H1 (cell line): ENCODE results near the gene CENPP. TPM values are rescaled to one million over a fixed set of nuclear protein-coding genes. Genes with fewer than 3 reads are reported as not detected.

Source experiments
- CTCF ChIA-PET: fragments of 300-600 bp; sonication (Branson Sonifier 250); formaldehyde crosslinking; loops from one replicate; lab custom pipeline; 2021; ENCODE audit not compliant: partially characterized antibody; lab: Charles Lee
- POLR2A ChIA-PET: fragments of 300-600 bp; sonication (Branson Sonifier 250); formaldehyde crosslinking; loops from one replicate; lab custom pipeline; 2021; ENCODE audit warnings: inconsistent platforms; ENCODE audit not compliant: partially characterized antibody; lab: Charles Lee
- DNase-seq, 2 experiments: peaks; one replicate each; pipeline versions ENCODE4 v3.0.0 to v3.0.0-alpha.2; 2010 to 2022; ENCODE audit warnings: low spot score in 2 of 2, low read depth in 1 of 2, mixed read lengths in 1 of 2
- FAIRE-seq: peaks from 2 replicates; lab custom pipeline; 2011; peaks lifted over from hg19 to GRCh38; lab: Jason Lieb, UNC
- H2AFZ ChIP-seq: 2 replicates; pipeline ENCODE4 v1.8.1; 2012; ENCODE audit warnings: low read length, inconsistent platforms
- H2AK5ac ChIP-seq: 2 replicates; pipeline ENCODE4 v1.6.1; 2013; ENCODE audit warnings: low read depth, low read length
- H2BK120ac ChIP-seq: replicated peaks from 2 replicates; pipeline ENCODE3; 2013; ENCODE audit warnings: low read depth, low read length, inconsistent platforms
- H2BK12ac ChIP-seq: 2 replicates; pipeline ENCODE4 v1.6.1; 2013; ENCODE audit warnings: low read depth, low read length
- H2BK15ac ChIP-seq: 2 replicates; pipeline ENCODE4 v1.6.1; 2013; ENCODE audit warnings: low read length
- H2BK20ac ChIP-seq: 2 replicates; pipeline ENCODE4 v1.6.1; 2013; ENCODE audit warnings: low read length
- H2BK5ac ChIP-seq: 2 replicates; pipeline ENCODE4 v1.6.1; 2013; ENCODE audit warnings: low read depth, low read length
- H3K14ac ChIP-seq: 2 replicates; pipeline ENCODE4 v1.6.1; 2013; ENCODE audit warnings: inconsistent platforms; ENCODE audit not compliant: insufficient read length
- H3K18ac ChIP-seq: 2 replicates; pipeline ENCODE4 v1.6.1; 2013; ENCODE audit warnings: low read length; ENCODE audit errors: extremely low read depth
- H3K23ac ChIP-seq: 2 replicates; pipeline ENCODE4 v1.6.1; 2013; ENCODE audit warnings: inconsistent platforms; ENCODE audit not compliant: insufficient read length
- H3K23me2 ChIP-seq: 2 replicates; pipeline ENCODE4 v1.6.1; 2013; ENCODE audit warnings: low read depth, low read length
- H3K27ac ChIP-seq: 2 replicates; pipeline ENCODE4 v1.6.1; 2011; ENCODE audit warnings: low read depth, low read length, inconsistent platforms
- H3K27me3 ChIP-seq, 4 experiments: replicated peaks in 1 of 4; 1 replicate in 1 of 4; 2 replicates in 3 of 4; pipeline versions ENCODE4 v1.6.1 to v1.8.1; 2011 to 2013; ENCODE audit warnings: low read length in 3 of 4, mild to moderate bottlenecking in 3 of 4, inconsistent platforms in 2 of 4, mixed read lengths in 2 of 4, moderate library complexity in 1 of 4; ENCODE audit not compliant: control insufficient read depth in 3 of 4, insufficient read depth in 3 of 4; ENCODE audit errors: extremely low read depth in 1 of 4
- H3K36me3 ChIP-seq, 4 experiments: 2 replicates each; pipeline versions ENCODE4 v1.6.1 to v1.8.1; 2011 to 2013; ENCODE audit warnings: mild to moderate bottlenecking in 4 of 4, low read length in 3 of 4, moderate library complexity in 2 of 4, control low read depth in 1 of 4, inconsistent platforms in 1 of 4; ENCODE audit not compliant: insufficient read depth in 4 of 4, control insufficient read depth in 2 of 4
- H3K4ac ChIP-seq: replicated peaks from 2 replicates; pipeline ENCODE3; 2013; ENCODE audit warnings: low read length, low read depth, mixed read lengths, inconsistent platforms; ENCODE audit not compliant: insufficient read length
- H3K4me1 ChIP-seq, 4 experiments: replicated peaks in 1 of 4; 1 replicate in 1 of 4; 2 replicates in 3 of 4; pipeline versions ENCODE4 v1.6.1 to v1.8.1; 2011 to 2013; ENCODE audit warnings: low read length in 3 of 4, inconsistent platforms in 2 of 4, mixed read lengths in 1 of 4; ENCODE audit not compliant: insufficient read depth in 4 of 4, control insufficient read depth in 3 of 4
- H3K4me2 ChIP-seq, 2 experiments: 2 replicates each; pipeline versions ENCODE4 v1.6.1 to v1.8.1; 2011 to 2013; ENCODE audit warnings: low read depth in 2 of 2, low read length in 2 of 2, control low read depth in 1 of 2, inconsistent platforms in 1 of 2, mild to moderate bottlenecking in 1 of 2; ENCODE audit not compliant: insufficient read depth in 1 of 2
- H3K4me3 ChIP-seq, 4 experiments: fragments of 200-600, 300-600 bp in 1 of 4; sonication (generic), shearing (Covaris generic), sonication (Bioruptor Twin) in 1 of 4; 2 replicates each; pipeline versions ENCODE4 v1.5.1 to v1.8.1; 2011 to 2016; ENCODE audit warnings: low read length in 4 of 4, low read depth in 3 of 4, control low read depth in 2 of 4, inconsistent platforms in 2 of 4, mild to moderate bottlenecking in 2 of 4, mixed read lengths in 1 of 4, moderate library complexity in 1 of 4; ENCODE audit not compliant: insufficient read depth in 2 of 4; ENCODE audit errors: extremely low read depth in 1 of 4
- H3K56ac ChIP-seq: replicated peaks from 2 replicates; pipeline ENCODE3; 2013; ENCODE audit warnings: low read depth, mild to moderate bottlenecking, mixed read lengths, low read length, inconsistent platforms; ENCODE audit not compliant: insufficient read length
- H3K79me1 ChIP-seq: 2 replicates; pipeline ENCODE4 v1.6.1; 2013; ENCODE audit warnings: low read depth, low read length, control low read depth
- H3K79me2 ChIP-seq, 2 experiments: 2 replicates each; pipeline versions ENCODE4 v1.6.1 to v1.8.1; 2012 to 2013; ENCODE audit warnings: low read length in 2 of 2, mild to moderate bottlenecking in 2 of 2, inconsistent platforms in 1 of 2; ENCODE audit not compliant: insufficient read depth in 2 of 2, control insufficient read depth in 1 of 2
- H3K9ac ChIP-seq, 4 experiments: replicated peaks in 1 of 4; 1 replicate in 1 of 4; 2 replicates in 3 of 4; pipeline versions ENCODE4 v1.6.1 to v1.8.1; 2011 to 2013; ENCODE audit warnings: low read depth in 3 of 4, low read length in 3 of 4, control low read depth in 2 of 4, mild to moderate bottlenecking in 2 of 4, moderate library complexity in 2 of 4, inconsistent platforms in 1 of 4; ENCODE audit errors: extremely low read depth in 1 of 4
- H3K9me3 ChIP-seq, 2 experiments: 2 replicates each; pipeline versions ENCODE4 v1.6.1 to v1.8.1; 2012 to 2013; ENCODE audit warnings: mild to moderate bottlenecking in 2 of 2, moderate library complexity in 2 of 2, control low read depth in 1 of 2, inconsistent platforms in 1 of 2, low read depth in 1 of 2, low read length in 1 of 2, mixed read lengths in 1 of 2; ENCODE audit not compliant: insufficient read depth in 2 of 2
- H4K20me1 ChIP-seq, 2 experiments: replicated peaks in 1 of 2; 2 replicates each; pipeline versions ENCODE3 to v1.8.1; 2011 to 2013; ENCODE audit warnings: inconsistent platforms in 2 of 2, low read length in 2 of 2, mild to moderate bottlenecking in 1 of 2; ENCODE audit not compliant: insufficient read depth in 2 of 2, control insufficient read depth in 1 of 2
- H4K5ac ChIP-seq: 2 replicates; pipeline ENCODE4 v1.6.1; 2013; ENCODE audit warnings: low read length, low read depth, mixed read lengths, inconsistent platforms; ENCODE audit not compliant: insufficient read length
- H4K8ac ChIP-seq: 2 replicates; pipeline ENCODE4 v1.8.0; 2013; ENCODE audit warnings: mild to moderate bottlenecking, moderate library complexity, low read length, inconsistent platforms; ENCODE audit not compliant: insufficient read depth; ENCODE audit errors: extremely low read depth
- H4K91ac ChIP-seq: replicated peaks from 2 replicates; pipeline ENCODE3; 2013; ENCODE audit warnings: low read length, mixed read lengths, inconsistent platforms; ENCODE audit not compliant: insufficient read length
- POLR2AphosphoS5 ChIP-seq: IDR thresholded peaks from 2 replicates; pipeline ENCODE4 v1.6.1; 2011; ENCODE audit warnings: low read depth, low read length
- TEAD4 ChIP-seq: IDR thresholded peaks from 2 replicates; pipeline ENCODE4 v1.6.1; 2012; ENCODE audit warnings: low read depth, low read length, inconsistent platforms, mixed read lengths
- WGBS, 2 experiments: shearing (Covaris generic) in 1 of 2; methylation state at CpG; one replicate each; pipeline versions ENCODE4 v1.1.6 to v1.1.7; 2013 to 2015; ENCODE audit warnings: low lambda C conversion rate in 2 of 2, mixed read lengths in 2 of 2, inconsistent platforms in 1 of 2, low coverage in 1 of 2, missing lambda C conversion rate in 1 of 2; ENCODE audit not compliant: insufficient replicate concordance in 2 of 2, insufficient coverage in 1 of 2, insufficient read length in 1 of 2; ENCODE audit errors: extremely low coverage in 1 of 2, missing lambda C conversion rate in 1 of 2; 5-methylcytosine and 5-hydroxymethylcytosine counted together
- polyA plus RNA-seq, 7 experiments: library from polyadenylated mRNA; depleted of rRNA in 3 of 7; stranded (reverse) in 5 of 7; unstranded in 2 of 7; fragments of >200 nt in 5 of 7; fragments of 200-250 nt in 2 of 7; gene quantifications; 1 replicate in 5 of 7; 2 replicates in 1 of 7; 4 replicates in 1 of 7; pipeline versions ENCODE4 v1.2.1 to v1.2.3, GENCODE V29; 2011 to 2013; ENCODE audit warnings: missing spikeins in 2 of 7, mixed read lengths in 2 of 7
- total RNA-seq: library from RNA; stranded (reverse); fragmentation: NEBNext Ultra II Directional; extraction: Animal tissue kit (Norgen Biotek cat#: 25700); gene quantifications from 2 replicates; pipeline ENCODE4 v1.2.1, GENCODE V29; 2021

CENPP gene
- total and polyA plus RNA-seq, 2 of the 8 experiments (the other 6 are each of a cell fraction or from before 2014, with no cell fraction given) = 2.7 to 10.8 TPM

DNA sequence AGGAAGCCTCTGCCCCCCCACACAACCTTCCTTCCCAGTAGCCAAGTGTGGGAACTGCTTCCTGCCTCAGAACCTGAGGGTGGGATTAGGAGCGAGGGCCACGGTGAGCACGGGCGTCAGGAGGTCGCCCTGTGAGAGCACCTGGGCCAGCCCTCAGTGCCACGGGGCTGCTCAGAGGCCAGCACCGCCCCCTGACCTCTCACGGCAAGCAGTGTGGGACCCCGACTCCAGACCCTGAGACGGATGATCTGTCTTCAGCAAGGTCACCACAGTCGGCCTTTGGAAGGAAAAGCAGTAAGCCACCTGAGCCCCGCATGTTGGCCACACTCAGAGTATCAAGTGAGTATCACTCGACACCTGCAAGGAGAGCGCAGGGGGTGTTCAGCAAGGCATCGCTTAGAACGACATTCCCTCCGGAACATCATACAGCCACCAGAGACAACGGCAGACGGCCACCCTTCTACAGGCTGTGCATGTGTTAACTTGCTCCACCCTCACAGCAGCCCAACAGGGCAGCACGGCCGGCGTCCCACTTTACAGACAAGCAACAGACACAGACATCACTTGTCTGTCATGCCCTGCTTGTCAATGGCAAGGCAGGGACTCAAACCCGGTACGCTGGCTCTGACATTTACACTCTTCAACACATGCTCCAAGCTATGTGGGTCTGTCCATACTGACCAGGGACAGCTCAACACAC is 294.0 kb downstream of the CENPP start:
- Histone ChIP-seq H2AK5ac (no peak overlapping the region), H2BK5ac (no peak overlapping the region), H4K20me1 (peaks cover 0 to 2% of the 10 kb centered on the region in 2 experiments), H3K36me3 (peaks cover 2 to 10% (median 6%) of the 10 kb centered on the region in 4 experiments; a peak in 4 of 8 replicates), H2BK20ac (no peak overlapping the region), H2BK12ac (no peak overlapping the region), H3K4me3 (no peak overlapping the region), H3K27me3 (no peaks in the 10 kb centered on the region), H4K5ac (no peak overlapping the region), H4K8ac (no peak overlapping the region), H3K4me2 (no peak overlapping the region), H3K23ac (no peak overlapping the region), H3K9ac (peak overlapping the region in 1 of 4 experiments; percentile 10; a peak in 1 of 7 replicates), H3K4ac (no peak overlapping the region), H2BK120ac (no peak overlapping the region), H3K79me1 (no peaks in the 10 kb centered on the region), H3K79me2 (no peaks in the 10 kb centered on the region), H3K23me2 (no peaks in the 10 kb centered on the region), H3K56ac (no peak overlapping the region), H3K4me1 (no peaks in the 10 kb centered on the region), H4K91ac (no peak overlapping the region), H3K9me3 (no peaks in the 10 kb centered on the region), H3K14ac (no peak overlapping the region), H3K27ac (no peak overlapping the region; the same call in 1 of the 2 replicates), H2BK15ac (no peak overlapping the region), H3K18ac (no peak overlapping the region), H2AFZ (no peak overlapping the region)
- FAIRE-seq = no peak
- no peak for TF ChIP-seq TEAD4
- TF ChIP-seq POLR2AphosphoS5 = 0 out of 2 replicates have a peak, but pooled peaks have one; percentile 1
- WGBS, 2 experiments = 91% methylated on average over 24 of the region's 24 CpGs; no CpG with 5 or more reads in 1 of the 2 experiments
- CTCF ChIA-PET = interaction anchor here (0.6 to 1.2 kb wide), 3 partner anchors 9 to 14 kb away, joined by 3 to 5 read pairs (median 3); no protein-coding TSS in a partner anchor
- POLR2A ChIA-PET = interaction anchor here (0.9 kb wide), 1 partner anchor 8 kb away, joined by 3 read pairs; no protein-coding TSS in a partner anchor
- no peak for DNase-seq
